ENCODE data around the gene TAP1. TPM values are rescaled to one million over a fixed set of nuclear protein-coding genes. Genes with fewer than 3 reads are reported as not detected.

Gene TAP1
- total RNA-seq, 2 donors from 2014 or later, result 41.6 to 46.9 TPM

GRCh38 chr6:32888576-32888975, 35.1 kb upstream of the TAP1 start:
- H3K27me3 ChIP-seq (replicated peaks; ENCODE audit: insufficient read depth), result no peaks in the 10 kb centered on the region
- TF ChIP-seq CTCF (IDR thresholded peaks at IDR 0.05), result no peak

GRCh38 chr6:32887616-32888015, 34.1 kb upstream of the TAP1 start:
- peaks cover 3 to 7% of the 10 kb centered on the region in 2 donors for H3K4me1 ChIP-seq (ENCODE audit: control insufficient read depth in 1 of 2, low read depth in 2 of 2)
- H3K4me3 ChIP-seq, result no peak overlapping the region
- DNase-seq (ENCODE audit: low spot score) (no peak), ATAC-seq (ENCODE audit: insufficient number of reproducible peaks, low FRiP score, low read depth) (no peak)
- no peaks in the 10 kb centered on the region for H3K36me3 ChIP-seq
- H3K27me3 ChIP-seq (replicated peaks; ENCODE audit: insufficient read depth), result no peaks in the 10 kb centered on the region
- H3K27ac ChIP-seq, result no peak overlapping the region
- no peaks in the 10 kb centered on the region for H3K9me3 ChIP-seq
- TF ChIP-seq CTCF (IDR thresholded peaks at IDR 0.05), result no peak

More at GRCh38 chr6:32888576-32888975, 35.1 kb upstream of the TAP1 start:
- no peaks in the 10 kb centered on the region for H3K36me3 ChIP-seq
- H3K9me3 ChIP-seq, result no peaks in the 10 kb centered on the region
- H3K4me3 ChIP-seq, result no peak overlapping the region
- no peak overlapping the region for H3K27ac ChIP-seq
- DNase-seq (ENCODE audit: low spot score) (no peak), ATAC-seq (ENCODE audit: insufficient number of reproducible peaks, low FRiP score, low read depth) (no peak)
- H3K4me1 ChIP-seq (ENCODE audit: control insufficient read depth in 1 of 2, low read depth in 2 of 2), result peaks cover 3 to 4% of the 10 kb centered on the region in 2 donors

GRCh38 chr6:32886681-32887383, 33.3 kb upstream of the TAP1 start:
- Histone ChIP-seq H3K4me1 (ENCODE audit: control insufficient read depth in 1 of 2, low read depth in 2 of 2) (peaks cover 3 to 7% of the 10 kb centered on the region in 2 donors), H3K36me3 (no peaks in the 10 kb centered on the region), H3K4me3 (no peak overlapping the region), H3K9me3 (no peaks in the 10 kb centered on the region), H3K27me3 (replicated peaks; ENCODE audit: insufficient read depth) (no peaks in the 10 kb centered on the region), H3K27ac (no peak overlapping the region)
- no peak for TF ChIP-seq CTCF (IDR thresholded peaks at IDR 0.05)
- DNase-seq (ENCODE audit: low spot score) (no peak), ATAC-seq (ENCODE audit: insufficient number of reproducible peaks, low FRiP score, low read depth) (no peak)

GRCh38 chr6:32885698-32886286, 32.3 kb upstream of the TAP1 start:
- Histone ChIP-seq H3K4me3 (no peak overlapping the region), H3K9me3 (no peaks in the 10 kb centered on the region), H3K27ac (no peak overlapping the region), H3K27me3 (replicated peaks; ENCODE audit: insufficient read depth) (no peaks in the 10 kb centered on the region), H3K36me3 (no peaks in the 10 kb centered on the region), H3K4me1 (ENCODE audit: control insufficient read depth in 1 of 2, low read depth in 2 of 2) (peaks cover 3 to 7% of the 10 kb centered on the region in 2 donors)
- DNase-seq (ENCODE audit: low spot score), result no peak
- ATAC-seq (ENCODE audit: insufficient number of reproducible peaks, low FRiP score, low read depth), result no peak
- TF ChIP-seq CTCF (IDR thresholded peaks at IDR 0.05), result peak; percentile 59

- TF ChIP-seq CTCF (IDR thresholded peaks at IDR 0.05), result no peak
Measured at GRCh38 chr6:32883789-32884188, 30.3 kb upstream of the TAP1 start.

More at GRCh38 chr6:32883789-32884188, 30.3 kb upstream of the TAP1 start:
- Histone ChIP-seq H3K36me3 (no peaks in the 10 kb centered on the region), H3K4me3 (no peak overlapping the region), H3K27me3 (replicated peaks; ENCODE audit: insufficient read depth) (no peaks in the 10 kb centered on the region), H3K27ac (no peak overlapping the region), H3K9me3 (no peaks in the 10 kb centered on the region), H3K4me1 (ENCODE audit: control insufficient read depth in 1 of 2, low read depth in 2 of 2) (peaks cover 3 to 7% of the 10 kb centered on the region in 2 donors)
- DNase-seq (ENCODE audit: low spot score) (no peak), ATAC-seq (ENCODE audit: insufficient number of reproducible peaks, low FRiP score, low read depth) (peak; percentile 78)

All from thoracic aorta (tissue), 2 donors.